NOMO-1 treated with DMSO at 0.1 percent for 48 hours (cell line): ENCODE data around the gene PRKCE.

Source experiments
- DNase-seq: peaks from one replicate; lab custom pipeline; 2025; ENCODE audit not compliant: unreplicated experiment; lab: John Stamatoyannopoulos, UW

PRKCE gene

DNA sequence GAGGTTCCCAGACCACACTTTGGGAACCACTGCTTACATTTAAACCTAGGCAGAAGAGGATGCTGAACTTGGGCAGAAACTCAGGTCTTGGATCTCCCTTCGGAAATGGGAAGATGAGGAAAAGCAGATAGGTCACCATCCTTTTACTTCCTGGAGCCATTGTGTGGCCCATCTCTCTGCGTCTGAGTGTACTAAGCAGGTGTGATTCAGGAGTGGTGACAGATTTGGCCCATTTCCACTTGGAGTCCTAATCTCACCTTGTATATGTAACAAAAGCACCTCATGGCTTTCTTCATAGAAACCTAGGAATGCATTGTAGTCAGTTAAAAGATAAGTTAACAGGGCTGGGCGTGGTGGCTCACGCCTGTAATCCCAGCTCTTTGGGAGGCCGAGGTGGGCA lies 71.0 kb downstream of the PRKCE start:
- no peak for DNase-seq

GRCh38 chr2:45723857-45724256 lies 72.4 kb downstream of the PRKCE start:
- no peak for DNase-seq

DNA sequence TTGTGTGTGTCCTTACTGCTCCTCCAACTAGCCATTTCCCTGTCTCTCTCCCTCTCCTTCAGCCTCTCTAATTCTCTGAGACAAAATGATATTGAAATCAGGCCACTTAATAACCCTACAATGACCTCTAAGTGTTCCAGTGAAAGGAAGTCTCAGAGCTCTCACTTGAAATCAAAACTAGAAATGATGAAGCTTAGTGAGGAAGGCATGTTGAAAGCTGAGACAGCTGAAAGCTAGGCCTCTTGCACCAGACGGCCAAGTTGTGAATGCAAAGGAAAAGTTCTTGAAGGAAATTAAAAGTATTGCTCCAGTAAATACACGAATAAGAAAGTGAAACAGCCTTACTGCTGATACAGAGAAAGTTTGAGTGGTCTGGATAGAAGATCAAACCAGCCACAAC lies 72.9 kb downstream of the PRKCE start:
- peak; percentile 4 for DNase-seq

GRCh38 chr2:45725731-45726130 lies 74.3 kb downstream of the PRKCE start:
- DNase-seq = no peak

DNA sequence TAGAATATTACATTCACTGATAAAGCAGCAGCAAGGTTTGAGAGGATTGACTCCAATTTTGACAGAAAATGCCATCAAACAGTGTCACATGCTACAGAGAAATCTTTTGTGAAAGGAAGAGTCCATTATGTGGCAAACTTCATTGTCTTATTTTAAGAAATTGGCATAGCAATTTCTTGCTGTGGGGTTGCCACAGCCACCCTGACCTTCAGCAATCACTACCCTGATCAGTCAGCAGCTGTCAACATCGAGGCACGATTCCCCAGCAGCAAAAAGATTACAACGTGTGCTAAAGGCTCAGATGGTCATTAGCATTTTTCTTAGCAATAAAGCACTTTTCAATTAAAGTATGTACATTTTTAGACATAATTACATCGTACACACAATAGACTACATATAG lies 74.7 kb downstream of the PRKCE start:
- no peak for DNase-seq

- peak; percentile 81 for DNase-seq
Observed at GRCh38 chr2:45728458-45728942, 77.0 kb downstream of the PRKCE start.

DNA sequence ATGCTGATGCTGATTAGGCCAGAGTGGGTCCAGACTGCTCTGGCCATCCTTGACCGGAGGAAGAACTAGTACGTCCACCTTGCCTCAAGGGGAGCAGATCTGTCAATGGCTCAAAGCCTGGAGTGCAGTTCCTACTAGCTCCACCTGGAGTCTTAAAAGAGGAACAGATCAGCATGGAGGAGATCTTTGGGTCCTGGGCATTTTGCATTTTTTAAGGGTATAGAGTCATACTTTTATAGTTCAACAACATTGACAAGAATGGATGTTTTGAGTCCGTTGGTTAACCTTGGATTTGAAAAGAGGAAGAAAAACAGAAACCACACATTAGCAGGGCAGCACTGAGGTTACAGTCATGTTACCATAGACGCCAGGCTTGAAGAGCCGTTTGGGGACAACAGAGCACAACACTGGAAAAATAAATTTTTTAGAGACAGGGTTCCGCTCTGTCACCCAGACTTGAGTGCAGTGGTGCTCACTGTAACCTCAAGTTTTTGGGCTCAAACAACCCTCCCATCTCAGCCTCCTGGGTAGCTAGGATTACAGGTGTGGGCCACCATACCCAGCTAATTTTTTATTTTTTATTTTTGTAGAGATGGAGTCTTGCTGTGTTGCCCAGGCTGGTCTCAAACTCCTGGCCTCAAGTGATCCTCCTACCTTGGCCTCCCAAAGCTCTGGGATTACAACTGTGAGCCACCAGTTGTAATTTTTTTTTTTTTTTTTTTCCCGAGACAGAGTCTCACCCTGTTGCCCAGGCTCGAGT lies 78.5 kb downstream of the PRKCE start:
- peak; percentile 96 for DNase-seq

GRCh38 chr2:45731141-45731540 lies 79.7 kb downstream of the PRKCE start:
- no peak for DNase-seq

- no peak for DNase-seq
Observed at GRCh38 chr2:45732436-45732835, 81.0 kb downstream of the PRKCE start.

DNA sequence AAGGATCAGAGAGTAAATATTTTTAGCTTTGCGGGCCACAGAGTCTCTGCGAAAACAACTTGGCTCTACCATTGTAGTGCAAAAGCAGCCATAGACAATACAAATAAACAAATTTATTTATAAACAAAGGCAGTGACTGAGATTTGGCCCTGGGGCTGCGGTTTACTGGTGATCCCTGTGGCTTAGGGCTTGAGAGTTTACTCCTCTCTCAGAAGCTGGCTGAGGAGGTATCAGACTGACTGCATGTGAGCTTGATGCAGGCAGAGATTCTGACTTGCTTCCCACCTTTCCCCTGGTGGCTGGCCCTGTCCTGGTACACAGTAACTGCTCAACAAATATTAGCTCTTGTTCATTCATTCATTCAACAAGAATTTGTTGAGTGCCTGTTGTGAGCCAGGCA lies 81.5 kb downstream of the PRKCE start:
- no peak for DNase-seq

GRCh38 chr2:45734336-45734735 lies 82.9 kb downstream of the PRKCE start:
- DNase-seq = no peak

DNA sequence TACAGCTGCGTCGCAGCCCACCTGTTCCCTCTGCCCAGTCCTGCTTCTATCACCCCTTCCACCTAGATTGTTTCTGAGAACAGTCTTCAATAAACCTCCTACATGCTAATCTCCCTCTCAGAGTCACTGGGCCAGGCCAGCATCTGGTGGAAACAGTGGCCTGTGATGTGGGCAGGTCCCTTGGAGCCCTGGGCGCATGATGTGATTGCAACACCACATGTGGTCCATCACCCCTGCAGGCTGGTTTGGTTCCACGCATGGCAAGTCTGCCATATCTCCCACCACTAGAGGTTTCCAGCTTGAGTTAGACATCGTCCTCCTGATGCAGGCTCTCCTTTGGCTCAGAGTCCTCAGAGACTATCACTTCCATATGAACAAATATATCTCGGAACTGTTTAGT lies 83.5 kb downstream of the PRKCE start:
- no peak for DNase-seq

DNA sequence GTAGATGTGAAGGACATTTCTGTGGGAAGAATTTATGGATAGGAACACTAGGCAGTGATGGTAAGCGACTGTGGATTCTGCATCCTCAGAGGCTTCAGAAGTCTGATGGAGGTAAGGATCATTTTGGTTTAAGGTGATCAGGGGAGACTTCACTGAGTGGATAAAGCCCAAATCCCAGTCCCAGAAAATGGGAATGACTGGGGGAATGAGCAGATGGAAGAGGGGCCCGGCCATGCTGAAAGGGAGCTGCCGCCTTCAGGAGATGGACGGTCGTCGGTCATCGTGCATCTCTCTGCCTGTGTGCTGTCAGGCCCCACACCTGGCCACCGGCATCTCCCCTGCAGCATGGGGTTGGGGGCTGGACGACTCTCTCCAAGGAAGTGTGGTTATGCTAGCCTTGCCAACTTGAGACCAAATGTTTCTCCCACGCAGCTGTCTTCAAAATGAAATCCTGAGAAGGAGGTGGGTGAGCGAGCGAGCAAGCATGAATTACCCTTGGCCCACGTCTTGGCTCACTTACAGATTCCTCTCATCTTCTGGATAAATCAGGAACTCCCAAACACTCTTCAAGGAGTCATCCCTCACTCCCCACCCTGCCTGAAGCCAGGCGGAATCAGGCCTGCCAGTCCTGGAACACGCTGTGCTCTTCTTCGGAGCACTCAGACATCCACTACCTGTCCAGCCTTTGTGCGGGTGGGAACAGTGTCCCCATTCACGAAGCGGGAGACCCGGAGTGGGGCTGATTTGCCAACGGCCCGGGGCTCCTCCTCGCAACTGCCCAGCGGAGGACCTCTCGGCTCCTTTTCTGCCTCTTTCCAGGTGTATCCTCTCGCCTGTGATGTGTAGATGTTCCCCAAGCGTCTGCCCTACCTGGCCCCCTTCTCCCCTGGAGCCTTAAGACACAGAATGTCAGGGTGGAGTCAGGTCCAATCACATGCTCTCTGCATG lies 85.6 kb downstream of the PRKCE start:
- no peak for DNase-seq

GRCh38 chr2:45739796-45740485 lies 88.5 kb downstream of the PRKCE start:
- no peak for DNase-seq

- no peak for DNase-seq
Observed at GRCh38 chr2:45741161-45741850, 89.8 kb downstream of the PRKCE start.

GRCh38 chr2:45743531-45744396 lies 92.3 kb downstream of the PRKCE start:
- DNase-seq = no peak

DNA sequence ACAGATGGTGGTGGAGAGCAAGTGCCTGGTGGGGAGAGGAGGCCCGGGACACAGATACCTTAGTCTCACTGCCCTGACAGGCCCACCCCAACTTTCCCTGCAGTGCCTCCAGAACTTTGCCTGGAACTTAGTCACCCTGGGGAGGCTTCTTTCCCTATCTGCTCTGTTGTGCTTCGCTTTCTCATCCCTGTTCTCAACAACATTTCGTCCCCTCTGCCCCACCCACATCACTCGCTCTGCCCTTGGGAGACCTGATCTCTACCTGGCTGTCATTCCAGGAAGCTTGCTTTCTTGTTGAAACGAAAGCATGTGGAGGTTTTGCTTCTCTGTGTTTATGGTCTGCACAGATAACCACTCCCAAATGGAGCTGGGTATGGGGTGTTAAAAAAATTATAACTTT lies 93.8 kb downstream of the PRKCE start:
- no peak for DNase-seq

GRCh38 chr2:45746888-45747287 lies 95.4 kb downstream of the PRKCE start:
- no peak for DNase-seq

DNA sequence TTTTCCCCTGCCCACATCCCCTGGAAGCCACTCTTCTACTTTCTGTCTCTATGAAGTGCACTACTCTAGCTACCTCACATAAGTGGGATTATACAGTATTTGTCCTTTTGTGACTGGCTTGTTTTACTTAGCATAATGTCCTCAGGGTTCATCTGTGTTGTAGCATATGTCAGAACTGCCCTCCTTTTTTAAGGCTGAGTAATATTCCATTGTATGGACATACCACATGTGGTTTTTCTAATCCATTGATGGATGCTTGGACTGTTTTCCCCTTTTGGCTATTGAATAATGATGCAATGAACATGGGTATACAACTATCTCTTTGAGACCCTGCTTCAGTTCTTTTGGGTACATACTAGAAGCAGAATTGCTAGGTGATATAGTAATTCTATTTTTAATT lies 95.9 kb downstream of the PRKCE start:
- no peak for DNase-seq

DNA sequence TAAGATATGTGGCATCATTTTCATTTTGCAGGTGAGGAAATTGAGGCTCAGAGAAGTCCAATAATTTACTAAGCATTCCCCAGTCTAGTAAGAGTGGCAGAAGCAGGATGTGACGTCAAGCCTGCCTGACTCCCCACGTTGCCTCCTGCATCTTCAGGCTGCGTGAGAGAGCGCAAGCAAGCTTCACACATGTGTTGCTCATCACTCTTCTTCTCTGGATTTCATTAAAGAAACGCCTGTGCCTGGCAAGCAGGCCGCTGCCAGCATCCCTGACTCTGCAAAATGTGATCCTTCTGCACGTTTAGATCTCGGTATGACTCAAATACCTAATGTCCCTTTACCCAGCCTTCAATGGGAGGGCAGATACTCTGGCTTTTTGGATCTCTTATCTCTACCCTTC lies 96.8 kb downstream of the PRKCE start:
- no peak for DNase-seq
